Jurkat, Clone E6-1 (cell line): ENCODE data around the gene C14orf93.
"Not testable (repeated sequence)": the region's sequence is repeated elsewhere in the genome, so short reads cannot be mapped to it uniquely, and the experiment has no call there.

Experiments
- DNase-seq: peaks from one replicate; pipeline ENCODE4 v3.0.0-alpha.2; 2011; ENCODE audit warnings: low read depth, low spot score
- H3K4me3 ChIP-seq: 2 replicates; pipeline ENCODE4 v1.5.1; 2011; ENCODE audit warnings: mild to moderate bottlenecking, low read length, control low read depth, moderate library complexity

Gene C14orf93

DNA sequence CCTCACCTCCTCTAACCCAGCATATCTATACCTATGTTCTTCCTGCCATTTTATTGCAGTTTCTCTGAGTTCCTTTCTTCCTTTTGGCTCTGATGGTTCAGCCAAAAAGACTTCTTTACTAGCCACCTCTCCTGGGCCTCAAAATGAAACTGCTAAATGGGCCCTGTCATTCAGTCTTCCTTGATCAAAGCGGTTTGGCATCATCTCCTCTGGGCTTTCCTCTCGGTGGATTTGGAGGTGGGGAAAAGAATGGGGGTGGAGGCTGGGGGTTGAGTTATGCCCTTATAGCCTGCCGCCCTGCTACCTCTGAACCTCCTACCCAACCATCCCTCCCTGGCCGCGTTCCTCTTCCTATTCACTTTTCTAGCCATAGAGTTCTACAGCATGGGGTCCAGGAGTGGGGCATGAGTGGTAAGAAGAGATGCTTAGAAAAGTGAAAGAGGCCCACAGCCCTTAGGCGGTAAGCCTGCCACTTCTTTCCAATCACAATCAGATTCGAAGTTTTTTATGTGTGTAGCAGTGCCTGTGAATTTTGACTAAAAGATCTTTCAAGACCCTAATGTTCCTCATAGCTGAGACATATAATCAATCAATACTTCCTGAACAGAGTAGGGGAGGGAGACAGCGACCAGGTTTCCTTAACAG is 30.1 kb downstream of the C14orf93 start:
- H3K4me3 ChIP-seq: peak overlapping the region; percentile 41

DNA sequence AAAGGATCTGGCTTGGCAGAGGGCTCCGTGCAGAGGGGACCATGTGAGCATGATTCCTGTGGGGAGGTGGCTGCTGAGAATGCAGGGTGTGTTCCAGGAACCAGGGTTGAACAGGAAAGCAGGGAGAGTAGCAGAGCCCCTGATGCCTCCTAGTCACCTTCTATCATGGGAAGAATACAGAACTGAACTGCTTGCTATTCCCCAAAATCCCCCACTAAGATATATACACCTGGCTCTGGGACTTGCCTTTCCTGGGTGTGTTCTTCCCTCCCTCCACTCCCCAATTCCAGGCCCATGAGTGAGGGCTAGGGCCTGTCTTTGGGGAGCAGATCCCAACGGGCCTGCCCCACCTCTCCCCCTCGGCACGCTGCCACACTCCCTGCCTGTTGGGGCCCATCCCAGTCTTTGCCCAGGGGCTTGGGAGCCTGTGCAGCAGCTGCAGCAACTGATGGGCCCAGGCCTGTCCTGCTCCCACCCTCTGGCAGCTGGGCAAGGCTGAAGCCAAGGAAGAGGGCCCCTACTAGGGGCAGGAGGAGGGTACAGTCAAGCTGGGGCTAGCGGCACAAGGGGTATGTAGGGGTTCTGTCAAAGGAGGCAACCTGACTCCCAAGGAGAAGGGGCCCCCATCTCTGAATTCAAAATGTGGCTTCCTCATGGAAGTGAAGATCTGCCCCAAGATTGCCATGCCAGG is 30.8 kb downstream of the C14orf93 start:
- no peak overlapping the region for H3K4me3 ChIP-seq
- no peak for DNase-seq

More for the DNA sequence above, 30.1 kb downstream of the C14orf93 start:
- DNase-seq: no peak

DNA sequence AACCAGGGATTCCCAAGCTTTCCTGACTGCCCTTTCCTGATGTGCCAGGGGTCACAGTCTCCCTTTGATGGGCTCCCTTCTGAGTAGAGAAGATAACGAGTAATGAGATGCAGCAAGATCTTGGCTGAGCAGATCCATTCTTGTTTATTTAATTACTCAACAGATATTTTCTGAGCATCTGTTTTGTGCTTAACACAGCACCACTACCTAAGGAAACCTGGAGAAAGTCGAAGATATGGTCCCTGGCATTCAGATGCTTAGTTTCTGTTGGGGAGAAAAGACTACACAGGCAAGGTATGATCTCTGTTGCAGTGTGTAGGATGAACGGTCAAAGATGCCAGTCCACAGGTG is 31.5 kb downstream of the C14orf93 start:
- no peak for DNase-seq
- no peak overlapping the region for H3K4me3 ChIP-seq

DNA sequence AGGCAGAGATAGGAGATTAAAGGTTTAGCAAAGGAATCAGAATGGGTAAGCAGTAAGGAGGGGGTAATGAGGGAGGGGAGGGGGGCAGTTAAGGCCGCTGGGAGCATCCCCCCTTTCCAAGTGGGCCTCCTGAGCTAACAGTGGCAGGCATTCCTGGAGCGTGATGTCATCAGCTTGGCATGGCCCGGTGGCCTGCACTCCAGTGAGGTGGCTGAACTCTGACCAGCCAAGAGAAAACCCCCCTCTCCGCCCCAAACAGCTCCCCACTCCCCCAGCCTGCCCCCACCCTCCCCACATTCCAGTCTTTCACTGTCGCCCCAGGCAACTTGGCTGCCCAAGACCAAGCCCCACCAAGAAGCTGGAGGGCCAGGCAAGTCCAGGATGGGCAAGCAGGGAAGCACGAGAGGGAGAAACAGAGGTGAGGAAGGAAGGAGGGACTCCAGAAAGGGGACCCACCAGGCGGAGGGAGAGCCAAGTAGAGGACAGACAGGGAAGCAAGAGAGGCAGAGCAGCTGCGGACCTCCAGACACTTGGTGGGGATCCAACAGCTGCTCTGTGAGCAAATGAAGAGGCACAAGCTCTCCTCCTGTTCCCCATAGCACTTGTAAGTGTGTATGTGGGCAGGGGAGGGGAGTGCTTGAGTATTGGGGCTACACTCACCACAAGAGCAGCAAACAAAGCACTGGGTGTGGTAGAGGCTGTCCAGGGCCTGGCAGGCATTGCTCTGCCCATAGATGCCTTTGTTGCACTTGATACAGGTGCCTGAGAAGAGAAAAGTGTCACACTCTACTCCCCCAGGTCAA is 32.1 kb downstream of the C14orf93 start:
- H3K4me3 ChIP-seq: no peak overlapping the region
- DNase-seq: no peak

DNA sequence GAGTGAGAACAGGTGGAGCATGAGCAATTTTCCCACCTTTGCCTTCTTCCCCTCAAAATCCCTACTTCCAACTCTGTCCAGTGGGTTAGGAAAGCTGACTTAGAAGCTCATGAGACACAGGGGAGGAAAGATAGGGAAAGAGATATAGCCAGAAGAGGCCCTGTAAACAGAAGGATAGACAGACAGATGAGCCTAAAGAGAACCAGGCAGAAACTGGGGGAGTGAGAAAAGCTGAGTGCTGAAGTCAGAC is 32.6 kb downstream of the C14orf93 start:
- no peak overlapping the region for H3K4me3 ChIP-seq
- no peak for DNase-seq

DNA sequence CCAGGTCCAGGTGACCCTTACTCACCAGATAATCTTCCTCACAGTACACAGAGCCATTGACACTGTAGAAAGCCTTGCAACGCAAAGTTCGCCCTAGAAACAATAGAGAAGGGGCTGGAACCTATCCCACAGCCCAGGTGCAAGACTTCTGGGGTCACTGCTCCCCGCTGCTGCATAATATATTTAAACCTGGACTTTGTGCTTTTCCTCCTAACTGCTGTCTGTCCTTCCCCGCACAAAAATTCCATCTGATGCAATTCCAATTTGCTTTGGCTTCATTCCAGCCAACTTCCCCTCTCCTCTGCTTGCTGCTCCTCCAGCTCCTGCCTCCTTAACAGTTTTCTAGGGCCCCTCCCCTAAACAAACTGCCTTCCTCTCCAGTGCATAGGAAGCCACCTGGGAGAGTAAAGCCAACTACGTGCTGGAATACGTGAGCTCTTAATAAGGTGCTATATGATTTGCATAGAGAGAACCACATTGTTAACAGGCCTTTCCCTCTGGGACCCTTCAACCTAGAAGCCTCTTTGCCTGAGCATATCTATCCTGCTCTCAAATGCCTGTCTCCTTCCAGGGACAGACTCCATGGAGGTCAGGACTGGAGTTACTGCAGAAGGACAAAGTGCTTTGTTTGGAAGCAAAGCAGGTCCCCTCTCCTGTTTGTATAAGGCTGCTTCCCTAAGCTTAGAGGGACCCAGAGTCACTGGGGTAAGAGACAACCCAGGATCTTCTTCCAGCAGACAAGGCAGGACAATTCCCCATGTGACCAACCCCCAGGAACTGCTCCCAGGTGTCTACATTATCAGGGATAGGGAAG is 33.1 kb downstream of the C14orf93 start:
- no peak overlapping the region for H3K4me3 ChIP-seq

DNA sequence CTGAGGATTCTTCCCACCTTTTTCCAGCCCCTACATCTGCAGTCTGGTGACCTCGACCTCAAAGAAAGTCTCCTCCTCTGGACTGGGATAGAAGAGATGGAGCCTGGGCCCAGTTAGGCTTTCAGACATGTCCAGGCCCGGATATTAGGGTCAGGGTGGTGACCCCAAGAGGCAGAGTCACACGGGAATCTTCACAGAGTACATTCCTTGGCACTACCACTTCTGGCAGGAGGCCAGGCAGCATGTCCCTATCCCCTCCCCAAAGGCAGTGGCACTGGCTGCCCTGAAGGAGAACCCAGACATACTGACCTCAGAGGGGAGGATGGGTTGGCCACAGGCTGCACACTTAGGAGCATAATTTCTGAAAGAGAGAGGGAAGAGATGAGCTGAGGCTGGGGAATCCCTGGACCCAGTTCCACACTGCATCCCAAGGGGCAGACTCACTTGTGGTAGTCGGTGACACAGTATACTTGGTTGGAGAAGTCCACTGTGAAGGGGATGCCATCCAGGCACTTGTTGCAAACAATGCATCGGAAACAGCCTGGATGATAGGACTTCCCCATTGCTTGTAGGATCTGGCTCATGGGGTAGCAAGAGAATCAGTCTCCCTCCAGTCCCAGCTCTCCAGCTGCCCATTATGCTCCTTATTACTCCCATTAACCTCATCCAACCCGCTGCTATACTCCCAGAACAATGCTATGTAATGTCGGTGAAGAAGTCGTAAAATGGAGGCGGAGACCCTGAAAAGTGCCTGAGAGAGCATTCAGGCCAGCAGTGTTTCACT is 35.2 kb downstream of the C14orf93 start:
- no peak for DNase-seq
- no peak overlapping the region for H3K4me3 ChIP-seq

More for the DNA sequence above, 33.1 kb downstream of the C14orf93 start:
- DNase-seq: no peak

DNA sequence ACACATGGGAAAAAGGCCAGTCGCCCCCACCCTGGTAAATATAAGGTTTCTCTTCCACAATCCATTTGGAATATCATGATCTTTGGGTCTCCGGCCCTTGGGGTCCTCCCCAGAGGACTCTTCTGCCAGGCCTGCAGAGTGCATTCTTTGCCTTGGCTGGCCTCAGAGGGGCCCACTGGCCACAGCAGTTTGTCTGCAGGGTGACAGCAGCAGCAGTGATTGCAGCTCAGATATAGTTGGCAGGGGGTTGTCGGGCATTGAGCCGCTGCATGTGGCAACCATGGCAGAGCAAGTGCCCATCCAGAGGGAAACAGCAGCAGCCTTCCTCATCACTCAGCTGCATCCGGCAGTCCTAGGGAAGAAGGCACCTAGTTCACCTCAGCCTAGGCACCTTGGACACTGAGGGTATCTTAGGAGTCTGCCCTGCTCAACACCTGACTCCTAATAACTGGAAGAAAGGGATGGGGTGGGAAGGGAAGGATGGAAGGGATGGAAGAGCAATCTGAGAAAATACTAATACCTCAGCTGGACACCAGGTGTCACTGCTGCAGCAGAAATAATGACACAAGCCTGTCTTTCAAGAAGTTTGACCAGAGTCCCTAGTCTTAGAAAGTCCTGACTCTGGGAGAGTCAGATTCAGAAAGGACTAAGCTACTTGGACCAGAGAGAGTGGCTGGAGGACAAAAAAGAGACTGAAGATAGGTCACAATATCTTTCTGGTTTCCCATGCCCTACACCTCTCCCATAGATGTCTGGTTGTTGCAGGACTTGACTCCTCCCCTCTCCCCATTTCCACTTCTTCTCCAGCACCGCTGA is 36.5 kb downstream of the C14orf93 start:
- H3K4me3 ChIP-seq: no peak overlapping the region
- peak; percentile 30 for DNase-seq

DNA sequence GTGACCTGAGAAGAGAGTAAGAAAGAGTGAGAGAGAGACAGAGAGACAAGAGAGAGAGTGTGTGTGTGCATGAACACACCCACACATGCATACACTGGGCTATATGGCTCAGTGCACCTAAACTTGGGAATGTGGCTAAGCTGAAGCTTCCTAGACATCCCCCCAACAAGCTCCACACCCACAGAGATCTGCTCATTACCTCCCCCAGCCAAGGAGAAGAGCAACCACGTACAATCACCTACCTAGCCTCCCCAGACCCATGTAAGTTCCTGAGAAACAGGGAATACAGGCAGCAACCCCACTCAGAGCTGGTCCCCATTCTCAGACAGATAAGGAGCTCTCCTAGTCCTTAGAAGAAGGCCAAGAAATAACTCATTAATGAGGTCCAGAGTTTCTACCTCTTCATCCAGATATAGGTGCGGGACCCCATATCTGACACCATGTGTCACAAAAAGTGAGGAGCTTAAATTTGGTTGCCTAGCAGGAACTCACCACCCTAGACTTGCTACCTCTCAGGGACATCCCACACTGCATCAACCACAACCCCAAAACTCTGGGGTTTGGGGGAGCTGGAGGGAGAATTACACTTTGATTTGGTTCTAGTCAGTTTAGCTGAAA is 37.5 kb downstream of the C14orf93 start:
- H3K4me3 ChIP-seq: no peak overlapping the region
- no peak for DNase-seq

DNA sequence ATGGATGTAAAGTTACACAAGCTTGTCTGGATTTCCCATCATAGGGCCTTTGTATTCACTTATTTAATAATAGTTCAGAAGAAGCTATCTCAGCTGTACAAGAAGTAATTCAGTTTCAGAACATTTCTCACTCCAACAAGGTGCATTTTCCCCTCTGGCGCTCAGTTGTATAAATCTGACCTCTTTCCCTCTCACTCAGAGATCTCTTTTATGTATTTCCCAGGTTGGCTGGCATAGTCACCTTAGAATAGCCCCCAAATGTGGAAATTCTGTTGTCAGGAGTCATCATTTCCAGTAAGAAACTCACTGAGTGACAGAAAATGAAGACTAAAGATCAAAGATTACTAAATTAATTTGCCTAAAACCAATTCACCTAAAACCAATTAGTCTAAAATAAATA is 38.8 kb downstream of the C14orf93 start:
- no peak overlapping the region for H3K4me3 ChIP-seq
- no peak for DNase-seq

DNA sequence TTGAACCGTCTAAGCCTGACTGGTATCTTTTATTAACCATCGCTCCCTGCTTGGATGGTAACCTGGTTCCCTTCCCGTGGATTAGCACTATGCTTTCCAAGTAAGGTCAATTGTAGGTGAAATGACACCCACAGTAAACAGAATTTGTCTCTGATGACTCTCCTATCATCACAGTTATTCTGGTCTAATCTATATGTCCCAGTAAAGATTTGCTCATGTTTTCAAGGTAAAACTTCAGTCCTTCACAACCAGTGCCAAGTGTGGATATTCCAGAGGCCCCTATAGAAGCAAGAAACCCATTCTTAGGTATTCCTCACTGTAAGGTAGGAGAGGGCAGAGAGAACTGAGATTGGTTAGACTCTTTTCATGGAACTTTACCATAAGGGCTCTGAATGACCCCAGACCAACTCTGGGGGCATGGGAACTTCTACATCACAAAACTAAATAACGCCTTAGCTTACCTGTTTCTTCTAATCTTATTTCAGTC is 43.1 kb downstream of the C14orf93 start:
- no peak overlapping the region for H3K4me3 ChIP-seq
- DNase-seq: no peak

DNA sequence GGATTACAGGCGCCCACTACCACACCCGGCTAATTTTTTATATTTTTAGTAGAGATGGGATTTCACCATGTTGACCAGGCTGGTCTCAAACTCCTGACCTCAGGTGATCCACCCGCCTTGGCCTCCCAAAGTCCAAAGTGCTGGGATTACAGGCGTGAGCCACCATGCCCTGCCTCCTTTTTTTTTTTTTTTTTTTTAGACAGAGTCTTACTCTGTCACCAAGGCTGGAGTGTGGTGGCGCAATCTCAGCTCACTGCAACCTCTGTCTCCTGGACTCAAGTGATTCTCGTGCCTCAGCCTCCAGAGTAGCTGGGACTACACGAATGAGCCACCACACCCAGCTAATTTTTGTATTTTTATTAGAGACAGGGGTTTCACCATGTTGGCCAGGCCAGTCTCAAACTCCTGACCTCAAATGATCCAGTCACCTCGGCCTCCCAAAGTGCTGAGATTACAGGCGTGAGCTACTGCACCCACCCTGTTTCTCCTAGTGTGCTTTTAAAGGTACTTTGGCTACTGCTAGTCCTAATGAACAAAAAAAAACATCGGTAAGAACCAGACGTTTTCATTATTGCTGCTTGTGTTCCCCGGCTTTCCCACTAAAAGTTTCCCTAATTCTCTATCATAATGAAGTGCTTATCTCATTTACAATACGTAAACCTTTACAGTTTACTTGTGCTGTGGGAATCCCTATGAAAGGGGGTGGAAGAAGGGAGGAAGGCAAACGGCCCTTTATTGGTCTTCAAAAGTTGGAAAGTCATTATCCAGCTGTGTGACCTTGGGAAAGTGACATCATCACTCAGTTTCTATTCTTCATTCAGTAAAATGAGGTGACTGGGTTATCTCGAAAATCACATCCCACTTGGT is 43.8 kb downstream of the C14orf93 start:
- DNase-seq, H3K4me3 ChIP-seq: not testable (repeated sequence)

DNA sequence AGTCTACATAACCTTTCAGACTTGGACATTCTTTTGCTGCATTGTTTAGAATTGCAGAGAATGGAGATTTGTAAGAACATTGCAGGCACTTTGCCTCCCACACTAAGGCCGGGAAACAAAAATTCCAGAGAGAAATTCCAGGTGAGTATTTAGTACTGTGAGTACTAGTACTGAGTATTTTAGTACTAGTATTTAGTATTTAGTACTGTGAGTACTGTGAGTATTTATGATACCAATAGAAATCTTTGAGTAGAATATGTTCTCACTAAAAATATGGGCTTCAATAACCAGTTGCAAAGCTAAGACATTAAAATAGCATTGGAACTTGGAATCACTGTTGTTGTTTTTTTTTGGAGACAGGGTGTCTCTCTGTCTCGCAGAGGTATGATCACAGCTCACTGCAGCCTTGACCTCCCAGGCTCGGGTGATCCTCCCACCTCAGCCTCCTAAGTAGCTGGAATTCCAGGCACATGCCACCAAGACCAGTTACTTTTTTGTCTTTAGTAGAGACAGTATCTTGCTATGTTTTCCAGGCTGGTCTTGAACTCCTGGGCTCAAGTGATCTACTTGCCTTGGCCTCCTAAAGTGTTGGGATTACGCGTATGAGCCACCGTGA is 47.8 kb downstream of the C14orf93 start:
- no peak overlapping the region for H3K4me3 ChIP-seq

DNA sequence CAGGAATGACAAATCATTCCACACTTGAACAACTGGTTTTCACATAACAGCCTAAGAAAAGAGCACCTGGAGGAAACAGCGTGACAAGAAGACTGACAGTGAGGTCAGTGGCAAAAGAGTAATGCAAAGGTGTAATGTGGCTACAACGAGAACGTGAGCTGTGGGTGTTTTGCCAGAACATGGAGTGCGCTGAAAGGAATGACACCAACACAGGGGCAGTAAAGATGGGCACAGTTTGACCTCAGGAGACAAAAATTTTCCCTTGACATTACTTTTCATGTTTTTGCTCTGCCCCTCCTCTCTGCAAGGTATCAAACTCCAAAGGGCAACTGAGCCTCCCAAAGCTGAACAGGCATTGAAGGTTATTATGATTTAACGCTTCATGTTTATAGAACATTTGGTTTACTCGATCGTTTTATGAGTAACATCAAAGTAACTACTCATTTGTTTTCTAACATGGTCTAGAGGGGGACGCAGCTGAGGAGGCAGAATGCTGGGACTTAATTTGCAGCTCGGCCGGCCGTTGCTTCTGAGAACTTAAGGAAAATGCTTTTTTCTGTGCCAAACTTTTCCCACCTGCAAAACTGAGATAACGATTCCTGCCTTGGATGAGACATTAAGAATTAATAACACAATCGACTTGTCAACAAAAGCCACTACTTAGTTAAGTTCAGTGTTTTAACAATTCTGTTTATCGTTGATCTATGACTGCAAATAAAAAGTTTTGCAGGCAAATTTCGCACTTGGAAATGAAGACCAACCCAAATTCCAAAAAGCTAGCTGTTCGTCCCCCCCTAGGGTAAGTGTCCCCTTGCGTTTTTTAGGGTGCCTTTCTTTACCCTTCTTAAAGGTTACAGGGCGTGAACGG is 54.0 kb downstream of the C14orf93 start:
- no peak for DNase-seq

More for the DNA sequence above, 47.8 kb downstream of the C14orf93 start:
- no peak for DNase-seq

DNA sequence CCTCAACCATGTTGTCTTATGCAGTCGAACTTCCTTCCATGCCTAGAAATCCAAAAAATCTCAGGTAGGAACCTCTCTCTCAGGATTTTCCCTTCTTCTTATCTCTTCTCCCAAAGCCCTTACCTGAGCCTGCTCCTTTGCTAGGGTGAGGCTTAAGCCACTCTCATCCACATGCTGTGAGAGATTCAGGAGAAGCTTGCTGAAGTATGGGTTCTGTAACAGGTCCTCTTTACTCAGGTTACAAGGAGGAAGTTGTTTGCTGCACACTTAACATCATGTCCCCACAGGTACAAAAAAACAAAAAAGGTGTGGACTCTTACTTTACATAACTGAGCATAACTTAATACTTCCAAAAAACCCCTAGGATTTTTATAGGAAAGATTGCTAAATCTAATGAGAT is 57.5 kb downstream of the C14orf93 start:
- DNase-seq: no peak
- H3K4me3 ChIP-seq: no peak overlapping the region

More for the DNA sequence above, 54.0 kb downstream of the C14orf93 start:
- H3K4me3 ChIP-seq: peak overlapping the region; percentile 71
